ENCODE measurements around the gene CCNG2.

CCNG2 gene

DNA sequence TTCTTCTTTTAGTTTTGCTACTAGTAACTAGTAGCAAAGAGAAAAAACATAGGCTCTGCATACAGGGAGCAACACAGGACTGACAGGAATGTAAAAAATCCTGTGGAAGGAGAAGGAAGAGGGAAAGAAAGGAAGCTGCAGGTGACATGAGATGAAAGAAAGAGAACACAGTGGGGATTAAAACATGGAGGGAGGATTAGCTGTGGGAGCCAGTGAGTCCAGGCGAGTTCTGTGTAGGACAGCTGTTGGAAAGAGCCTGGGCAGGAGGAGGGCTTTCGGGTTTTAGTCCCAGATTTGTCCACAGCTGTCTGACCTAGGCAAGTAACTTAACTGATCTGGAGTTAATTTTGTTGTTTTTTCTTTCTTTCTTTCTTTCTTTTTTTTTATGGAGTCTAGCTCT lies 21.6 kb downstream of the CCNG2 start:
- DNase-seq, result no peak

DNA sequence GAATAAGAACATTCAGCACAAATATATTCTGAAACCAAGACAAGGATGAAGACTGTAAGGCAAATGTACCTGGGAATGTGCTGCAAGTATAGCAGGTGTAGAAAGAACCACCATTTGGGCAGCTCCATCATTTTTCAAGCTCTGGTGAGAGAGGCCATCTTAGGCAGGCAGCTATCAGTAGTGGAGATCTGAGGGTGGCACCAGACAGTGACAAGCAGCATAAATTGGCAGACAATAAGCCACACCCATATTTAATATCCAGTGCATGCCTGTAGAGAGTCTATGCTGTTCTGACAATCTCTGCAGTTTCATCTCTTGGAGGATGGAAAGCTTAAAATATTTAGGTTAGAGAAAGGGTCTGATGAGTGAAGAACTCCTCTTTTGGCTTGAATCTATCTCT lies 22.5 kb downstream of the CCNG2 start:
- no peak for DNase-seq

DNA sequence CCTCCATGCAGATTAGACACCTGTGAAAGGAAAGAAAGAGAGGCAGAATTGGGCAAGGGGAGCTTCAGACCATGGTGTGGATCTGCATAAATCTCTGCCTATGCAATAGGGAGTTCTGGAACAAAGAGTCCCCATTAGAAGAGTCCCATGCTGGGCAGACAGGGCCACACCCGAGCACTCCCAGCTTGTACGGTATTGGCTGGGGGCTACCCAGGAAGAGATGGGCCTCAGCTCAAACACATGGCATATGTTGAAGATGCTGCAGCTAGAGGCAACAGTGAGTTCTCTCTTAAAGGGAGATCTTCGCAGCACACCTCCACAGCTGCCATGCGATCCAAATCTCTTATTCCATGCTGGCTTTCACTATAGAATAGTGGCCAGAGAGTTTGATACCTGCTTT lies 24.7 kb downstream of the CCNG2 start:
- DNase-seq, result no peak

DNA sequence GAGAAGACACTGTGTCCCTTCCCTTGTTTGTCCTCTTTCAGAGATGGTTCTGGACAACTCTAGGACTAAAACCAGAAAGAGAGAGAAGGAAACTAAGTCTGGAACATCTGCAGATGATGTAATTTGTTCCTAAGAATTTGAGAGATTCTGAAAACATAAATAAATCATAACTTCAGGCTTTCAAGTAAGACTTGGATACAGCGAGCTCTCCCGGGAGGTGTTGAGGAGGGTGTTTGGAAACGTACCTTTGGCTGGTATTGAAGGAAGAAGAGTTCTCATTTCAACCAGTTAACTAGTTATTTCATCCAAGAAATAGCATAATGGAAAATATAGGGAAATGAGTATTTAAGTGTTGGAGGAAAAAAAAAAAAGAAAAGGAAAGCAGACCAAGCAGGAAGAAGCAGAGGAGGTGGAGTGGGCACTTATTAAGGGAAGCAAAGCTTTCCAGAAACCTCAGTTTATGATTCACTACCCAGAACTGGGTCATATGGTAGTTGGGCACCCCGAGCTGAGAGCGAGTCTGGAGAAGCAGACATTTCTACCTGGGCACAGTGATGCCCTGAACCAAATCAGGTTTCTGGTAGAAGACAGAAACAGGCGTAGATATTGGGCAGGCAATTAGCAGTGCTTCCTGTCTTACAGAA lies 26.9 kb downstream of the CCNG2 start:
- DNase-seq, result no peak

DNA sequence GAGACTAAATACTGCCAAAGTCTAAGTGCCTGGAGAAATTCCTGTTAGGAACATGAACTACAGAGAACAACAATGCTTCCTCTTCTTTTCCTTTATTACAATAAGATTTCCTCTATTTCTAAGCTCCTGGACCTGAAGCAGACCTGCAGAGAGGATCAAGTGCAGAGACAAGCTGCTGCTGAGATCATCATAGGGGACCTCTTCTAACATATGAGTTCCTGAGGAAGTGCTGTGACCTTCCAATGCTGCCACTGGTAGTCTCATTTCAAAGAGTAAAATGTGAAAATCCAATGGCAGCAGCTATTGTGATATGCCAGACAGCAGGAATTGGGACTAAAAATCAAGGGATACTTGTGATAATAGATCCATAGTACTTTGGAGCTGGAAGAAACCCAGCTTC lies 28.0 kb downstream of the CCNG2 start:
- no peak for DNase-seq

DNA sequence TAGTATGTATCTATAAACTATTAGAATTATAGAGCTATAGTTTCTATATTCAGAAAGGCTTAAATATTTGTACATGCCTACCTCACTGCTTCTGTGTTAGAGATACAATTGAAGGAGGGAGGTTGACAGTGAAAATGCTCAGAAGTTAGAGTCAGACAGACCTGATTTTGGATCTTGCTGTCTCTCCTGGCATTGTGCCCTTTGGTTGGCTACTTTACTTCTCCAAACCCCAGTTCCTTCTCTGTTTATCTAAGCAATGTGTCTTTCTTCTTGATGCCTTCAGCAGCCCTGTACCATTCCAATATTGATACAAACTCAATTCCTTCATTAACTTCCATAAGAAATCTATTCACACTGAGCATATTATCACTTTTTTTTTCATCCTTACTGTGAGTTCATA lies 28.7 kb downstream of the CCNG2 start:
- DNase-seq, result no peak

DNA sequence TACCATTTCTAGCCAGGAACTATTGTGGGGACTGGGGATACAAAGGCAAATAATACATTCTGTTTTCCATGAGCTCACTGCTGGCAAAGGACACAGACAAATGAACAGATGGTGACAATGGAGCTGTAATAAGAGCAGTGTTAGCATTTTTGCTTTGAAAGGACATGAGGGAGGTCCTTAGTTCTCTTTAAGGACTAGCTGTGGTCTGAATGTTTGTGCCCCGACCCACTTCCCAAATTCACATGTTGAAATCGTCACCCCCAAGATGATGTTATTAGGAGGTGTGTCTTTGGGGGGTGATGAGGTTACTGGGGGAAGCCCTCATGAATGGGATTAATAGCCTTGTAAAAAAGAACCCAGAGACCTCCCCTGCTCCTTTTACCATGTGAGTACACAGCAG lies 30.3 kb downstream of the CCNG2 start:
- DNase-seq, result peak; percentile 4

DNA sequence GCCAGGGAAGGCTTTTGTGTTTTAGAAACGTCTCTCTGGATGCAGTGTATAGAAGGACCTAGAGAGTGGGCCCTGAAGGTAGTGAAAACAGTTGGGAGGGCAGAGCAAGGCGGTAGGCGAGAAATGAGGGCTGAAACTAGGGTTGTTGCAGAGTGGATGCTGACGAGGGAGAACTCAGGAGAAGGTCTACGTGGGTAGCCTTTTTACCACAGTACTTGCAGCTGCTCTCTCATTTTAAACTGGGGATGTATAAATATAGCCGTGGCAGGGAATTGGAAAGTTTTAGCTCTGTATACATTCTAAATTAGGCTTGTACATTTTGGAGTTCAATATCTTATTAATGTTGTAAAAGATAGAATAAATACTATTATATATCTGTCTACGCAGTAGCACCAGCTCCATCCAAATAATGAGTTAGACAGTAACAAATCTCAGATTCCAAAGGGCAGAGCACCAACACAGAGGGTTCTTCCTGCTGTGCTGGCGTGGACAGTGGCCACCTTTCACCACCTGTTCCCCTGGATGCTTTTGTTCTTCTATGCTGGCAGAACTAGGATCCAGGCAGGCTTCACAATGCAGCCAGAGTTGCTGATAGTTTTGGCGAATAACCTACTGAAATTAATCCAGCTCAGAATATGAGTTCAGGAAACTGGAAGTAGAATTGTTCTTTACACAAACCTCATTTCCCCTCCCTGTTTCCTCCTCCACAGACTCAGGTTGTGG lies 31.7 kb downstream of the CCNG2 start:
- DNase-seq, result peak; percentile 32

DNA sequence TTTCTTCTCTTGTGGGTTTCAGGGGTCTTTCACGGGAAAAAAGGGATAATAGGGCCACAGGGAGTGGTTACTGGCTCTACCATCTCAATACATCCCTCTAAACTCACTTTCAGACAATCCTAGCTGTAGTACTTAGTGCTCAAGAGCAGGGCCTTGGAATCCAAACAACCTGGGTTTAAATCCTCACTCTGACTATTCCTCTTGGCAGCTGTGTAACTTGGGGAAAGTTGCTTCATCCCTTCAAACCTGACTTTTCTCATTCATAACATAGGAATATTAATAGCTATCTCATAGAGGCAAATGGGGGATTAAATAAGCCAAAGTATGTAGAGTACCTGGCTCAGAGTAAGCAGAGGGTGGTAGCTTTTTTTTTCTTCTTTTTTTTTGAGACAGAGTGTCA lies 32.4 kb downstream of the CCNG2 start:
- DNase-seq, result no peak

DNA sequence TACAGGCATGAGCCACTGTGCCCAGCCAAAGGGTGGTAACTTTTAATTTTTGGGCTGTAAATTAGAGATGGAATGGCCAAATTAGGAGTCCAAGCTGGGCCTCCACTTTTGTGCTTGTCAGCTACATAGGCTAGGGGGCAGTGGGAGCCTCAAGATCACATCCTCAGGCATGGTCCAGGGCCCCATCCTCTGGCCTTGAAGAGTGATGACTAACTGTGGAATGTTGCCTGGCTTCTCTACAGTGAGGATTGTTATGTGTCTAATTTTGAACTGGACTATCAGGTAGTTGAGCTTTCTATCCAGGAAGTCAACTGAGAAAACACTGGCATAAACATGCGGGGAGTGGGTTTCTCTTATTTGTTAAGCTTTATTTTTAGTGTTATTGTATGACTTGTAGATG lies 33.0 kb downstream of the CCNG2 start:
- no peak for DNase-seq

DNA sequence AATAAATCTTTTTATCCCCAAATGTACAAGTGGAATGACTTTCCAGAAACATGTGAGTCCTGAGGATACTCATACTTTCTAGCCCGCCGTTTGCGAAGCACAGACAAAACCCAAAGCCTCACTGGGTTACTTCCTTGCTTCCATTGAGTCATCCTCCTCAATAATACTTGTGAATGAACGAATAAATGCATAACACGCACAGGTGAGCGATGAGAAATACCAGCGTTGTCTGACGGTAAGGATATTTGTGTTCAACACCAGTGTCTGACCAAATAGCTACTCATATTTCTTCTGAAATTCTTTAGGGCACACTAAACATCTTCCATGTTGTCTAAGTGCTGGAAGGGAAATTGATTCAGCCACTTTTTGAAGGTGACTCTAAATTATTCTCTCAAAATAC lies 36.0 kb downstream of the CCNG2 start:
- no peak for DNase-seq

DNA sequence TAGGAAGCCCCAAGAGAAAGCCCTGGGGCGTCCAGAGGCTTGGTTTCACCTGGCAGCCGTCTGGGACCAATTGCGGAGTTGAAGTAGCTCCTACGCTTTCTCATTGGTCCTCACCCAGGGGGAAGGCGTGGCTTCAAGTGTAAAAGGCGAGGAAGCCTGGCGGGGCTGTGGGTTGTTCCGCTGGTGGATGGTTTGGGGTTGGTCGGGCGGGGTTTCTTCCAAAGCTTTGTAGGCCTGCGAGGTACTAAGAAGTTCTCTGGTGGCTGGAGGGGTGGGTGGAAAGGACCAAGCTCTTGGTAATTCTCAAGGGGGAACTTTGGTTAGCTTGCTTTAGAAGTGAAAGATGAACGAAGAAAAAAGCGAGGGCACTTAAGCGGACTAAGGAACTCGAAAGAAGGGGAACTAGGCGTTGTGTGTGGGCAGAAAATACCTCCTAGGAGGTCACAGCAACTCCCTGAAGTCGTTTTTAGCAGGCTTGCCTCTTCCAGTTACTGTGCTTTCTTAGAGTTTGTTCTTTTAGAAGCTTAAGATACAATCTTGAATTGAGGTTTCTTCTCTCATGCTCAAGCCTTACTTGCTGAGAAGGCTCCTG lies 36.6 kb downstream of the CCNG2 start:
- no peak for DNase-seq

DNA sequence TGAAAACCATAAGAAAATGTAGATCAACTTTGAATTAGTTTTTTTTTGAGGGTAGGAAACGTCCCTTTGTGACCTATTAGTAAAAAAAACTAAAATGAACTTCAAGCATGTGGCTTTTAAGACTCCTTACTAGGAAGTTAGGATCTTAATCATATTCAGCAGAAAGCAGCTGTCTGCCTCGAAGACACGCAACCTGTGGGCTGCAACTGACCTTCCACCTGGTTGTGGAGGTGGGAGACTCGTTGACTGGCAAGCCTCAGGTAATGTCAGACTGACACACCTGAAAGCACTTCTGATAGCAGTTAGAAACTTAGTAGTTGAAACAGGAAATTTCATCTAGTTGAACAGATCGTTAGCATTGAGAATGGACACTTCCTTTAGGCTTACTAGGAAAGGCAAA lies 37.4 kb downstream of the CCNG2 start:
- no peak for DNase-seq

DNA sequence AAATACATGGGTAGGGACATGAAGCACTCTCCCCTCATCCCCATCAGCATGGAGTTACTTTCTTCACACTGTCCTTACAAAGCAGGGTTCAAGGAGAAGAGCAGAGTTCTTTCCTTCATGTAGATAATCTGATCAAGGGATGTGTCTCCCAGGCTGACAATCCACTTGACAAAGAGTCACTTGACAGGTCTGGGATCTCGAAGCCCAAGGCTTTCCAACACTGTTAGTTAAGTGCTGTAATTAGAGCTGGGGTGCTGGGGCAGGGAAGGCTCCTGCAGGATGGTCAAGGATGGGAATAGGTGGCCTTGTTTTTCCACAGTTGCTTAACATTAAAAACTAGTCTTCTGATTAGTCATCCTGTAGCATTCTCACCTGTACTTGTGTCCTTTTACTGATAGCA lies 38.0 kb downstream of the CCNG2 start:
- no peak for DNase-seq

DNA sequence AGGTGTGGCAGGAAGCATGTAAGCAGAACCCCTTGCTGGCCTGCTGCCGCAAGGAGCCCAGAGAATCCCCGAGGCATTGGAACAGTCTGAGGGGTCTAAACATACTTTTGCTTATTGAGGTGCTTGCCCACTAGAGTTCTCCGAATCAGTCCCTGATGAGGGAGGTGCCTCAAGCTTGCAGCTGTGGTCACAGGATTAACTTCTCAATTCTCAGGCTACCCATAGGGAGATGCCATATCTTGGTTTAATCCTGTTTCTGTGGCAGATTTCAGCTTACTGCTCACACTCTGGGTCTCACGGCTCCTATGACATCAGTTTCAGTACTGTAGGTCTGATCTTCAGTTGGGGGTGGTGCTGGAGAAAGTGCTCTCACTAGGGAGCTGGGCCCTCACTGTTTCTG lies 39.9 kb downstream of the CCNG2 start:
- DNase-seq, result no peak

DNA sequence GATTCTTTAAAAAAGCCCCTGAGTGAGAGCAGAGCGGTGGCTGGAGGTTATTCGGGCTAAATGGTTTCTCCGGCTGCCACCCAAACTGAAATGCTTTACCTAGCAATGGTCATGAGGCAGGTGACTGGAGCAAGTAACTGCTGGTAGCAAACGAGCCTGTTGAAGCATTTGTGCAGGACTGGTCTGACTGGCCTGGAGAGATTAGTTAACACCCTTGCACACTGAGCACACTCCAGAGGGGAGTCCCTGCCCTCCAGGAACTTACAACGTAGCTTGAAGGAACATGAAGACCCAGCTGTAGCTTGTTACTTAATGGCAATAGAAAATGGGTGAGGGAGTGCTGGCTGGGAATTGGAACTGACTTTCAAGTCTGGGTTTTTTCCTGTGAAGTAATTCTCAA lies 40.4 kb downstream of the CCNG2 start:
- no peak for DNase-seq

DNA sequence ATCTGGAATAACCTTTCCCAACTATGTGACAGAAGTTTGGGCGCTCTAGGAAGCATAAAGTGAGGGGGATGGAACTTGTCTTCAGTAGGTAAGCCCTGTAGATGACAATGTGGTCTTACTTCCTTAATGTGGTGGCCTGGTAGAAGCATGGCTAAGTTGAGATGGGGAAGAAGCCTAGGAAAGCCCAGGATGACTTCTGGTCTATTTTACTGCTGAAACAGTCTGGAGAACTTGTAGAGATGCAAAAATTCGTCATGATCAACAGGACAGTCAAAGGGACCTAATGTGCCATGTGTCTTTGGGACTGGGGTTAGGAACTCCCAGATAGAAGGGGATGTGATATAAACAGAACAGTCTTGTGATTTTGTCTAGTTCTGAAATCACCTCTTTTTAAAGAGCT lies 40.8 kb downstream of the CCNG2 start:
- no peak for DNase-seq

DNA sequence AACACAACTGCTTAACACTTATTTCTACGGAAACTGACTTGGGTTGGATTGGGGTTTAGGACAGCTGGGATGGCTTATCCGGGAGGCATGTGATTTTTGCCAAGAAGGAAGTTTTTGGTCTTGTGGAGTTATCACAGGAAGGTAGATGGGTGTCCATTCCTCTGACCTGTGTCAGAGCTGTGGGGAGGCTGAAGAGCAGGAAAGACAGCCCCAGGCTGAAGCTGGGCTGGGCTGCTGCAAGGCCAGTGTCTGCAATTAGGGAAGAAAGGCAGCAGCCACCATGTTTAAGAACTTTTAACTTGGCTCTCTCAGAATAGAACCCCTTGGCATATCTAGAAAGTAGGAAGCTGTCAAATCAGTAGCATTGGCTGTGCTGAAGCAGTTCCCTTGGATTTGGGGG lies 42.3 kb downstream of the CCNG2 start:
- no peak for DNase-seq

DNA sequence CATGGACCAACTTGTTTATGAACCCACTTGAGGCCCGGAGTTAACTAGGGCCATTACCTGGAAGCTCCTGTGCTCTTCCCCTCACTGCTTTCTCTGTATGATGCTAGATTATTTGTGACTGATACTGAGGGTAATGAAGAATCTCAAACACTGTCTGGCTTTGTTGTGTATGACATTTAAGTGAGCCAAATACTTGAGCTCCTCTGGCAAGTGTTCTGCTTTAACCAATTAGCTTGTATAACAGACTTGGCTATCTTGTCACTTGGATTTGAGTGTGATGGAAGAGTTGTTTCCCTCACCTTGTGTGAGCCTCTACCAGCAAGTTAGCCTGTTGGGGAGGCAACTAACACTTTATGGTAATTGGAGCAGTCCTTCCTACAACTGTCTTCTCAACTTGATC lies 42.7 kb downstream of the CCNG2 start:
- no peak for DNase-seq

DNA sequence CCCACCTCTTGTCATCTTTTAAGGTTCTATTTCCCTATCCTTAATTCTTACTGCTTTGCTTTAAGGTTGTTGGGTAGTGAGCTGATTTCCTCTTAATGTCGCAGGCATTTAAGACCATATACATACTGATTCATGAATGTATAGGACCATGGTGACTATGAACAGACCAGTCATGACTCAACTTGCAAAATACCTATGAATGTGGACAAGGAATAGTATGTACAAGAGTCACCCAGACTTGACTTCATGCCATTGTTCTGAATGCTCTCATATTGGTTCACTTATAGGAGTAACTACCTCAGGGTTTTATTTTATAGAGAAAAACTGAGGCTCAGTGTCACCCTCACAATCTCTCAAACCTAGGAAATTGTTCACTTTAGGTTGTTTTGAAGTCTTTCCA lies 44.3 kb downstream of the CCNG2 start:
- no peak for DNase-seq

DNA sequence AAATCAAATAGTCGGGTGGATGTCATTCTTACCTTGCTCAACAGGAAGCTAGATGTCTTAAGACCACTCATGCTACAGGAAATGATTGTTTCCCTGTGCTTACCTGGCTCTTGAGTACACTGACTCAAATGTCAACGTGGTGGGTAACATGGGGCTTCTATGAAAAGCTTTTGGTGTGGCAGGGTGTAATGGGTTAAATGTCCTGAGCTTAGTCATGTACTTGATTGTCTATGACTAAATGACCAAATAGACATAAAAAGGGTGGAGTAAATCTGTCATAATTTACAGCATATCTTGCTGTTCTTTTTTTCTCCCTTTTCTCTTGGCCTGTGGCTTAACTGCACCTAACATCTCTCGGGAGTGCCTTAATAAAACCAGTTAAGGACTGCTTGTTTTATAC lies 44.9 kb downstream of the CCNG2 start:
- DNase-seq, result no peak

DNA sequence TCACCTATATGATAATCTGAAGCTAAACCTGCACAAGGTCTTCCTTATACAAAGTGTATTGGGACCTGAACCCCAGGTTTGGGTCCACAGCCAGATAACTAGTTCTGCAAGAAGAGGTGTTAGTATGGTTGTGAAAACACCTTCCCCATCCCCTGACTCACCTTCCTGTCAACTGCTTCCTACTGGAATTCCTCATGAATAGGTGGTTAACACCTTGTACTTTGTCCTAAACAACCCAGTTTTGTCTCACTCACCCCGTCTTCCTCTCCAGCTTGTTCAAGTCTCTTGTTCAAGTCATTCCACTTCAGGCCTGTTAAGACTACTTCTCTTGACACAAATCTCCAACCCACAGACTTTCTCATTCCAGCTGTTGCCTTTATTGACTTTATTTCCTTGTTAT lies 45.5 kb downstream of the CCNG2 start:
- no peak for DNase-seq

DNA sequence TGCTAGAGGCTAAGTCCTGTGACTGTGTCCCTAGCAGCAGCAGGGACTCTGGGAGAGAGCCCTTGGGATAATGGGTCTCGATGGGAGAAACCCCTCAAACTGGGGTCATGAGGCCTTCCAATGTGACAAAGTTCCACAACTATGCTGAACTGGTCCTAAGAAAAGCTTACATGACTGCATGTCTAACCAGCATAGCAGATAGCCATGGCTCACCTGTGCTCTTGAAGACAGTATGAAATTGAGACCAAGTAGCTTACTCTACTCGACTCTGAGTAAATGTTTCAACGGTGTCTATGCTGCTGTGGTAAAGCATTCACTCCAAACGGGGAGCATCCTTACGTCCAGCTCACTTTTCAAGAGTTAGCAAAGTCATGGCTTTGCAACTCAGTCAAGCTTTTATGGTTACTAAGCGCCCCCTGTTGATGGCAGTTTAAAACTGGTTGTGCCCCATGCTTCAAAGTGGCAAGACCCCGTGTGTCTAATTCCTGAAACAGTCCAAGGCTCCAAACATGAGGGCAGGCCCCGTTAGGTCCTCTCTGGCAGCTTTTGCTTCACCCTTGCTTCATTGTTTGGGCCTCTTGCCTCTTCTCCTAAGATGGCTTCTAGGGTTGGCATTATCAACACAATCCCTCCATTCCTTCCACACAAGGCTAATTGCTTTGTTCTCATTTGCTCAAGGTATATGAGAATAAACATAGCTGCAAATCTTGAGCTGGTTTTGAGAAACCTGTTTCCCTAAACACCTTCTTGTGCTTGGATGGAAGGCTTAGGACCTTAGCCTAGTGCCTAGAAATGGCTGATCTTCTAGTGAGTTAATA lies 46.6 kb downstream of the CCNG2 start:
- peak; percentile 73 for DNase-seq

DNA sequence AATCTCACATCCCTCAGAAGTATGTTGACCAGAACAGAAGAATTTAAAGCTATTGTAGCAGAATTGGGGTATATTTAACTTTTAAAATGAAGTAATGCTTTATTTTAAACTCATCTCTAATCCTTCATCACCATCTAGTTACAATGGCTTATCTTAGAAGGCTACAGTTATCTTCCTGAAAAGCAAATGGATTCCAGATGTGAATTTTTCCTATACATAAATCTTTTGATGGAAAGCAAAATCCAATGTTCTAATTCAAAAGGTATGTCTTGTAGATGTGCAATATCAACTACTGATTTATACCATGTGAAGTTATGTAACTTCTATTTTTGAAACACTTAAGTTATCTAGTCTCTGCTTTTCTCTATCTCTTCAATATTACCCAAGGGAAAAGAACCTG lies 47.6 kb downstream of the CCNG2 start:
- no peak for DNase-seq
